ENCODE measurements around the gene TYROBP. TPM values are rescaled to one million over a fixed set of nuclear protein-coding genes. Genes with fewer than 3 reads are reported as not detected.

Gene TYROBP
- total RNA-seq, 1 donor from 2014 or later = 367 TPM

- intact Hi-C loops (cut with DNase I) = no loop called here
- peaks cover 18% of the 10 kb centered on the region for H3K4me1 ChIP-seq
- peak; percentile 65 for DNase-seq
- TF ChIP-seq, protein P1, sequence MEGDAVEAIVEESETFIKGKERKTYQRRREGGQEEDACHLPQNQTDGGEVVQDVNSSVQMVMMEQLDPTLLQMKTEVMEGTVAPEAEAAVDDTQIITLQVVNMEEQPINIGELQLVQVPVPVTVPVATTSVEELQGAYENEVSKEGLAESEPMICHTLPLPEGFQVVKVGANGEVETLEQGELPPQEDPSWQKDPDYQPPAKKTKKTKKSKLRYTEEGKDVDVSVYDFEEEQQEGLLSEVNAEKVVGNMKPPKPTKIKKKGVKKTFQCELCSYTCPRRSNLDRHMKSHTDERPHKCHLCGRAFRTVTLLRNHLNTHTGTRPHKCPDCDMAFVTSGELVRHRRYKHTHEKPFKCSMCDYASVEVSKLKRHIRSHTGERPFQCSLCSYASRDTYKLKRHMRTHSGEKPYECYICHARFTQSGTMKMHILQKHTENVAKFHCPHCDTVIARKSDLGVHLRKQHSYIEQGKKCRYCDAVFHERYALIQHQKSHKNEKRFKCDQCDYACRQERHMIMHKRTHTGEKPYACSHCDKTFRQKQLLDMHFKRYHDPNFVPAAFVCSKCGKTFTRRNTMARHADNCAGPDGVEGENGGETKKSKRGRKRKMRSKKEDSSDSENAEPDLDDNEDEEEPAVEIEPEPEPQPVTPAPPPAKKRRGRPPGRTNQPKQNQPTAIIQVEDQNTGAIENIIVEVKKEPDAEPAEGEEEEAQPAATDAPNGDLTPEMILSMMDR (IDR thresholded peaks at IDR 0.05) = no peak
- no peak for ATAC-seq
- H3K36me3 ChIP-seq = no peaks in the 10 kb centered on the region
- no peaks in the 10 kb centered on the region for H3K9me3 ChIP-seq
- no peaks in the 10 kb centered on the region for H3K27me3 ChIP-seq
- H3K4me3 ChIP-seq = peak overlapping the region; percentile 41
- peak overlapping the region; percentile 65 for H3K27ac ChIP-seq
Observed at GRCh38 chr19:35907377-35907745, 734 bp downstream of the TYROBP start.

GRCh38 chr19:35905178-35905727 lies 2.8 kb downstream of the TYROBP start:
- peaks cover 23% of the 10 kb centered on the region for H3K4me1 ChIP-seq
- H3K4me3 ChIP-seq = no peak overlapping the region
- H3K36me3 ChIP-seq = no peaks in the 10 kb centered on the region
- intact Hi-C loops (cut with DNase I) = no loop called here
- TF ChIP-seq, protein P1 (IDR thresholded peaks at IDR 0.05) = no peak
- no peaks in the 10 kb centered on the region for H3K9me3 ChIP-seq
- no peaks in the 10 kb centered on the region for H3K27me3 ChIP-seq
- H3K27ac ChIP-seq = peak overlapping the region; percentile 67
- ATAC-seq (no peak), DNase-seq (no peak)

GRCh38 chr19:35904311-35905068 lies 3.6 kb downstream of the TYROBP start:
- intact Hi-C loops (cut with DNase I) = no loop called here
- Histone ChIP-seq H3K4me3 (no peak overlapping the region), H3K9me3 (no peaks in the 10 kb centered on the region), H3K27ac (peak overlapping the region; percentile 67), H3K27me3 (no peaks in the 10 kb centered on the region), H3K36me3 (no peaks in the 10 kb centered on the region), H3K4me1 (peaks cover 23% of the 10 kb centered on the region)
- ATAC-seq (no peak), DNase-seq (no peak)
- TF ChIP-seq, protein P1 (IDR thresholded peaks at IDR 0.05) = no peak

DNA sequence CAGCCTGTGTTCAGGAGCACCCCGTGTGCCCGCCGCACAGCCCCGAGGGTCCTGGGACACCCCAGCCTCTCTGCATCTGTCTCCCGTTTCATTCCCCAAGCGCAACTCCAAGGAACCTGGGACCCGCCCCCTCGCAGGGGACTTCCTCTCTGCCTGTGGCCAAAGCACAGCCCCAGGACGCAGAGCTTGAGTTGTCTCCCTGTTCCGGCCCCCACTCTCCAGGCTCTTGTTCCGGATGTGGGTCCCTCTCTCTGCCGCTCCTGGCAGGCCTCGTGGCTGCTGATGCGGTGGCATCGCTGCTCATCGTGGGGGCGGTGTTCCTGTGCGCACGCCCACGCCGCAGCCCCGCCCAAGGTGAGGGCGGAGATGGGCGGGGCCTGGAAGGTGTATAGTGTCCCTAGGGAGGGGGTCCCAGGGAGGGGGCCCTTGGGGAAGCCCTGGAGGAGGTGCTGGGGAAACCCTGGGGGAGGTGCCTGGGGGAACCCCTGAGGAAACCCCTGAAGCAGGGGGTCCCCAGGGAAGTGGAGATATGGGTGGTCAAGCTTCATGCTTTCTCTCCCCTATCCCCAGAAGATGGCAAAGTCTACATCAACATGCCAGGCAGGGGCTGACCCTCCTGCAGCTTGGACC lies 4.4 kb downstream of the TYROBP start:
- DNase-seq = peak; percentile 94
- TF ChIP-seq, protein P1 (IDR thresholded peaks at IDR 0.05) = no peak
- intact Hi-C loops (cut with DNase I) = no loop called here
- H3K9me3 ChIP-seq = no peaks in the 10 kb centered on the region
- H3K4me1 ChIP-seq = peaks cover 23% of the 10 kb centered on the region
- peak overlapping the region; percentile 84 for H3K4me3 ChIP-seq
- peak overlapping the region; percentile 67 for H3K27ac ChIP-seq
- H3K27me3 ChIP-seq = no peaks in the 10 kb centered on the region
- no peaks in the 10 kb centered on the region for H3K36me3 ChIP-seq
- peak; percentile 71 for ATAC-seq

GRCh38 chr19:35902870-35903475 lies 5.1 kb downstream of the TYROBP start:
- peaks cover 28% of the 10 kb centered on the region for H3K4me1 ChIP-seq
- no peaks in the 10 kb centered on the region for H3K36me3 ChIP-seq
- intact Hi-C loops (cut with DNase I) = no loop called here
- H3K27me3 ChIP-seq = no peaks in the 10 kb centered on the region
- DNase-seq (no peak), ATAC-seq (no peak)
- H3K4me3 ChIP-seq = peak overlapping the region; percentile 84
- no peaks in the 10 kb centered on the region for H3K9me3 ChIP-seq
- H3K27ac ChIP-seq = peak overlapping the region; percentile 67
- TF ChIP-seq, protein P1 (IDR thresholded peaks at IDR 0.05) = no peak

Measured in upper lobe of right lung (tissue), 1 donor.